ENCODE measurements around the gene TMEM109.

- TF ChIP-seq POLR2A (IDR thresholded peaks at IDR 0.05; ENCODE audit: control extremely low read depth in 1 of 2, low read depth in 2 of 2, low read length in 2 of 2) (no peak), JUN (IDR thresholded peaks at IDR 0.05; ENCODE audit: low read depth, low read length) (no peak), POLR2AphosphoS5 (IDR thresholded peaks at IDR 0.05; ENCODE audit: low read depth, low read length) (no peak), CTCF (IDR thresholded peaks at IDR 0.05; ENCODE audit: control extremely low read depth in 1 of 3, insufficient read depth in 1 of 3, low read depth in 1 of 3, low read length in 3 of 3) (no peak), PHF8 (conservative IDR thresholded peaks at IDR 0.05; ENCODE audit: low read depth, low read length) (no peak), SRF (IDR thresholded peaks at IDR 0.05; ENCODE audit: low read depth, low read length) (no peak), BCL11A (IDR thresholded peaks at IDR 0.05; ENCODE audit: low read depth in 2 of 2, low read length in 2 of 2) (no peak), CBX5 (IDR thresholded peaks at IDR 0.05; ENCODE audit: low read depth, low read length) (no peak)
Measured at GRCh38 chr11:60945295-60945667, 31.3 kb downstream of the TMEM109 start.
